HG02610 (cell line): ENCODE results near the gene MRPL4.
A peak's percentile ranks its signal among the peaks of the same experiment; 100 is the strongest.

ENCODE experiments used
- ATAC-seq: cut with Tn5 transposase; IDR thresholded peaks from one replicate; pipeline ENCODE4 v1.9.1; 2021; ENCODE audit warnings: mild to moderate bottlenecking, moderate library complexity; ENCODE audit not compliant: unreplicated experiment

Gene MRPL4

GRCh38 chr19:10251792-10252694, at the start of gene MRPL4:
TSS of gene MRPL4 (plus strand) at chr19:10252214. CDS start at chr19:10252254, 40 bp downstream.
- ATAC-seq: peak; percentile 88

GRCh38 chr19:10203686-10204085, 48.3 kb upstream of the MRPL4 start:
- ATAC-seq: no peak

GRCh38 chr19:10205636-10206035, 46.4 kb upstream of the MRPL4 start:
- no peak for ATAC-seq

- ATAC-seq: no peak
Measured at GRCh38 chr19:10206226-10206885, 45.7 kb upstream of the MRPL4 start.

- no peak for ATAC-seq
Measured at GRCh38 chr19:10207026-10207425, 45.0 kb upstream of the MRPL4 start.

- ATAC-seq: no peak
Measured at GRCh38 chr19:10209315-10209714, 42.7 kb upstream of the MRPL4 start.

GRCh38 chr19:10211061-10211460, 41.0 kb upstream of the MRPL4 start:
- ATAC-seq: no peak

- no peak for ATAC-seq
Measured at GRCh38 chr19:10211691-10212090, 40.3 kb upstream of the MRPL4 start.

GRCh38 chr19:10214784-10215183, 37.2 kb upstream of the MRPL4 start:
- no peak for ATAC-seq

- ATAC-seq: no peak
Measured at GRCh38 chr19:10217085-10217484, 34.9 kb upstream of the MRPL4 start.

GRCh38 chr19:10219678-10220077, 32.3 kb upstream of the MRPL4 start:
- ATAC-seq: no peak

- no peak for ATAC-seq
Measured at GRCh38 chr19:10220695-10221094, 31.3 kb upstream of the MRPL4 start.

GRCh38 chr19:10222201-10222890, 29.7 kb upstream of the MRPL4 start:
- ATAC-seq: no peak

- no peak for ATAC-seq
Measured at GRCh38 chr19:10223488-10224213, 28.4 kb upstream of the MRPL4 start.

- ATAC-seq: no peak
Measured at GRCh38 chr19:10224337-10224736, 27.7 kb upstream of the MRPL4 start.

- no peak for ATAC-seq
Measured at GRCh38 chr19:10226021-10226375, 26.0 kb upstream of the MRPL4 start.

- no peak for ATAC-seq
Measured at GRCh38 chr19:10226376-10227025, 25.5 kb upstream of the MRPL4 start.

GRCh38 chr19:10227026-10227971, 24.7 kb upstream of the MRPL4 start:
- ATAC-seq: no peak

GRCh38 chr19:10228393-10228792, 23.6 kb upstream of the MRPL4 start:
- ATAC-seq: no peak
